ENCODE measurements around the gene SLC37A4.
"Not testable (repeated sequence)": the region's sequence is repeated elsewhere in the genome, so short reads cannot be mapped to it uniquely, and the experiment has no call there.

SLC37A4 gene

DNA sequence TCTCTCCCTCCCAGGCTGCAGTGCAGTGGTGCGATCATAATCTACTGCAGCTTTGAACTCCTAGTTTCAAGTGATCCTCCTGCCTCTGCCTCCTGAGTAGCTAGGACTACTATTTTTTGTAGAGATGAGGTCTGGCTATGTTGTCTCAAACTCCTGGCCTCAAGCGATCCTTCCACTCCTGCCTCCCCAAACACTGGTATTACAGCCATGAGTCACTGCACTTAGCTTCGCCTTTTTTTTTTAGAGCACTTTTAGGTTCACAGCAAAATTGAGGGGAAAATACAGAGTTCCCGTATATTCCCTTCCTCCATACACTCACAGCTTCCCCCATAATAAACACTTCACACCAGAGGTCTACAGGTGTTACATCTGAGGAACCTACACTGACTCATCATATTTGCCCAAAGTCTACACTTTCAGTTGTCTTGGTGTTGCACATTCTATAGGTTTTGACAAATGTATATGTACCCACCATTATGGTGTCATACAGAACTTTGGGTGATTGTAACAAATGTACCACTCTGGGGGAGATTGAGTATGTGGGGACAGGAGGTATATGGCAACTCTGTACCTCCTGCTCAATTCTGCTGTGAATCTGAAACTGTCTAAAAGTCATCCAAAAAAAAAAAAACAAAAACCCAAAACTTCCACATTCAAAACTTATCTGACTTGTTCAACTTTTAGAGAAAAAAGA is 11.3 kb upstream of the SLC37A4 start:
- DNase-seq: no peak

DNA sequence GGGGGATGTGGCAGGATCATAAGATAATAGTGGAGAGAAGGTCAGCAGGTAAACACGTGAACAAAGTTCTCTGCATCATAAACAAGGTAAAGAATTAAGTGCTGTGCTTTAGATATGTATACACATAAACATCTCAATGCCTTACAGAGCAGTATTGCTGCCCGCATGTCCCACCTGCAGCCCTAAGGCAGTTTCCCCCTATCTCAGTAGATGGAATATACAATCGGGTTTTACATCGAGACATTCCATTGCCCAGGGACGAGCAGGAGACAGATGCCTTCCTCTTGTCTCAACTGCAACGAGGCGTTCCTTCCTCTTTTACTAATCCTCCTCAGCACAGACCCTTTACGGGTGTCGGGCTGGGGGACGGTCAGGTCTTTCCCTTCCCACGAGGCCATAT is 8.8 kb upstream of the SLC37A4 start:
- not testable (repeated sequence) for DNase-seq

DNA sequence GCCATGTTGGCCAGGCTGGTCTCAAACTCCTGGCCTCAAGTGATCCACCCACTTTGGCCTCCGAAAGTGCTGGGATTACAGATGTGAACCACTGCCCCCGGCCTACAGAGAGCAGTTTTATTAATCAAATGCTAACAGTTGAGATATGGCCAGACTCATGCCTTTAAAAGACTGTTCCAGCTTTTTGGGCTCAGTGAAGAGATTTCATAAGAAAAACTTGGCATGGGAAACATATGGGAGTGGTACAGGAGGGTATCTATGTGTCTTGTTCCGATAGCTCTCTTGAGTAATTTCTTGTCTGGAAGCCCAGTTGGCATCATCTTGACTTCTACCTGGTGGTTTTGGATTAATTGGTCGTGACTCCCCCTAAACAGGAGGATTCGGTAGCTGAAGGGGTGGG is 8.2 kb upstream of the SLC37A4 start:
- DNase-seq: no peak

DNA sequence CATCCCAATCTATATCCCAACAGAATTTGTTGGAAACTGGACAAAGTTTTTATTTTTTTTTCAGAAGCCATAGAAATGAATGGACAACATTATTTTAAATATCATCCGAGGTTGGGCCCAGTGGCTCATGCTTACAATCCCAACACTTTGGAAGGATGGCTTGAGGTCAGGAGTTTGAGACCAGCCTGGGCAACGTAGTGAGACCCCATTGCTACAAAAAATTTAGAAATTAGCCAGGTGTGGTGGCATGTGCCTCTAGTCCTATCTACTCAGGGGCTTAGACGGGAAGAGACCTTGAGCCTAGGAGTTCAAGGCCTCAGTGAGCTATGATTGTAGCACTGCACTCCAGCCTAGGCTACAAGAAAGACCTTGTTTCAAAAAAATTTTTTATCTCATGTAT is 4.1 kb upstream of the SLC37A4 start:
- DNase-seq: no peak

DNA sequence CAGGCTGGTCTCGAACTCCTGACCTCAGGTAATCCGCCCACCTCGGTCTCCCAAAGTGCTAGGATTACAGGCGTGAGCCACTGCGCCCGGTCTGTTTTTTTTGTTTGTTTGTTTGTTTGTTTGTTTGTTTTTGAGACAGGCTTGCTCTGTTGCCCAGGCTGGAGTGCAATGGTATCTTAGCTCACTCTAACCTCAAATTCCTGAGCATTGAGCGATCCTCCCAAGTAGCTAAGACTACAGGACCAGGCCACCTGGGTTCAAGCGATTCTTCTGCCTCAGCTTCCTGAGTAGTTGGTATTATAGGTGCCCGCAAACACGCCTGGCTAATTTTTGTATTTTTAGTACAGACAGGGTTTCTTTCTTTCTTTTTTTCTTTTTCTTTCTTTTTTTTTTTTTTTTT is 2.7 kb upstream of the SLC37A4 start:
- DNase-seq: not testable (repeated sequence)

DNA sequence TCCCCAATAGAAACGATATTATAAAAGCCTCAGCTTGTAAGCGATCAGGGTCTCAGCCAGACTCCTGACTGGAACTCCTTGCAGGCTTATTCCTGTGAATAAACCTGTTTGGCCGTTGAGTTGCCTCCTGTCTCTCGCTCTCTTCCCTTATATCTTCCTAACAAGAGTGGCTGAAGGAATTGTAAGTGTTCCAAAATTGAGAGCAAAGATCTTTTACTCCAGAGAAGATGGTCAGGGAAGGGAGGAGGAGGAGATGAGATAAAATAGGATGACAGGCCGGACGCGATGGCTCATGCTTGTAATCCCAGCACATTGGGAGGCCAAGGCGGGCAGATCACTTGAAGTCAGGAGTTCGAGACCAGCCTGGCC is 1.2 kb upstream of the SLC37A4 start:
- DNase-seq: no peak

DNA sequence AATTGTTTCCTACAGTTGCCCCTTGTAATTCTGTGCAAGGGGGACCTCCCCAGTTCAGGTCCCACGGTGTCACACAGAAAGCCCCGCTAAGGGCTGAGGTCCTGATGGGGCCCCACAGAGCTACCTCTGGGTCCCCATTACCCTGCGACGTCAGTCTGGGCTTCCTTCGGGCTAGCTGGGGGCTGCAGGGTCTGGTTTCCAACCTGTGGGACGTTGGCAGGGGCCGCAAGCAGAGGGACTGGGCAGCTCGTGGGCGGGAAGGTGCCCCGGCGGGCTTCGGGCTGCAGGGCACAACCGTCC is 698 bp downstream of the SLC37A4 start:
- peak in 1 of 2 experiments; percentile 72 for DNase-seq

DNA sequence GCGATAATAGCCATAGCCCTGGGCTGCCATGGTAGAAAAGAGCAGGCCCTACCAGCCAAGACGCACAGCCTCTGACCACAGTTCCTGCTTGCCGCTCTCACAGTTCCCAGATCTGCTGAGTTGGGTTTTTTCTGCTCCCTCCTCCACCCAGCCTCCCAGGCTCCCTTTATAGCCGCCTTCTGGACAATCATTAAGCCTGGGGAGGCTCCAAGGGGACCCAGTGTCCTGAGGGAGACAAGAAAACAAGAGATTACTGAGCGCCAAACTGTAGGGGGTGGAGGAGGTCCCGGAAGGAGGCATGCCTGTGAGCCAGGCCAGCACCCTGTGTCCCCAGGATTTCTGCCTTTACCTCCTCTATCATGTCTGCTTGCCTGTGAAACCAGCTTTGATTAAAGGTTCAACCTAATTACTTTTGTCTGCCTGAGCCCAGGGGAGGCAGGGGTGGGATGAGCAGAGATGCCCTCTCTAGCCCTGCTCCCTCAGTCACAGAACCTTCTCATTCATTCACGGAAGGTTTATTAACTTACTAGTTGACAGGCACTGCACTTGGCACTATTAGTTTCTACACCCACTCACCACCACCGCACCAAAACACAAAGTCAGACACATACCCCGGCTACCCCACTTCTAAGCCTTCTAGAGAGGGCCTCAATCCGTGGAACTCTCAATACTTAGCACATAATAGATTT is 1.2 kb downstream of the SLC37A4 start:
- DNase-seq: peak; percentile 65

DNA sequence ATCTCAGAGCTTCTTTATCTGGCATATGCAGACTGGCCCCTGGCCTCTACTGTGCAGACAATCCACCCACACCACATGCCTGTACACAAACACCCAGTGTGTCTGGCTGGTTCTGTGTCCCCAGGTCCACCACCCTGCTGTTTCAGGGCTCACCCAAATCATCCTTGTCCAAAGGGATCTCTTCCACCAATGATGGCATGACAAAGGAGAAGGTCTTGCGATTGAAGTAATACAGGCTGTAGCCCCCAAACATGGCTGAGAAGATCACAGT is 1.7 kb downstream of the SLC37A4 start:
- DNase-seq: no peak

DNA sequence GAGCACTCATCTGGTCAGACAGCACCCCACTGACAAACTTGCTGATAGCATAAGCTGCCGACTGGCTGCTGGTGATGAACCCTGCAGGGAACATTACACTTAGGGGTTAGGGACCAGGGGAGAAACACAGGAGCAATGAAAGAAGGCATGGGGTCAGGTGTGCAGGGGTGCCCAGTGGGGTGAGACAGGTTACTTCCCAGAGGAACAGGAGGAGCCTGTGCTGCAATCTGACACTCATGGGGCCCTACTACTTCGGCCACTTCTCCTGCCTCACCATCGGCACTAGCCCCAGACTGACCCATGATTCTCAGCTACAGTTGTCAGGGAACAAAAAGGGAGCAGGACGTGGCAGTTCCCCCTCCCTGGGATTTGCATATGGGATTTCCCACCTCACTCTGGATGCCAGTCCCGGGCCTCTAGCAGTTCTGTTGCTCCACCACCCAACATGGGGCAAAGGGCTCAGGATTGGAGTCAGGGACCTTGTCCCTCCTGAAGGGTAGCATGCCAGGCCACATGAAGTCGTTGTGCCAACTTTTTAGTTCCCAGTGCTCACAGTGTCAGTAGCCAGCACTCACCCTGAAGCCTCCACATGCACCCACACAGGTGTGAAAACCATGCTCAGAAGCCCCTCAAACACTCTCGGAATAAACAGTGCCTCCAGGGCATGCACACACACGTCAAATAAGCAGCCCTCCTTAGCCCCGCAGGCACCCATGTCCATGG is 2.2 kb downstream of the SLC37A4 start:
- no peak for DNase-seq

DNA sequence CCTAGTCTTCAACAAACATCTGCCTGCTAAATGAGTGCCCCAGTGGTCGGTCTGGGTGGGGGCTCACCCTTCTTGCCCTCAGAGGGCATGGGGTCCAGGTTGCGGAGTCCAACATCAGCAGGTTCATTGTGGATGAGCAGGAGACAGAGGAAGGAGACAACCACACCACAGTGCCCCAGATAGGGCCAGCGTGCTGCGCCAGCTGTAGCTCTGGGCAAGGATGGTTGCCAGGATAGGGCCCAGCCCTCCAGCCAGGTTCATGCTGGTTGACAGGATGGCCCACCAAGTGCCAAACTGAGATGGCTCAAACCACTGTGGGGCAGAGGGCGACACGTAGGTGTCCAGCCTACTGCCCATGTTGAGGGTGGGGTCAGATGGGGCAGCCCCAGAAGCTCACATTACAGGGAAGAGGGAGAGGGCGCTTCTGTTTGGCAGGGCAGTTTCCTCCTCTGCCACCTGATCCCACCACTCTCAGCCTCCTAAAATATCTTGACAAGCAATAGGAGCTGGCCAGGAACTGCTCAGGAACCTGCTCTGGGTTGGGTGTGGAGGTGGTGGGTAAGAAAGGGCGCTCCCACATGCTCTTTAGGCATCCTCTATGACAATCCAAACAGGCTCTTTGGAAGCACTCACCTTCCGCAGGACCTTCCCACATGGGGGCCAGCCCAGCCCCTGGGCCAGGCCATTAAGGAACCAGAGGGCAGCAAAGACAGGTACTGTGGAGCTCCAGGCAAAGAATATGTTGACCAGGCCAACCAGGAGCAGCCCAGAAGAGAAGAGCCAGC is 2.9 kb downstream of the SLC37A4 start:
- DNase-seq: no peak

DNA sequence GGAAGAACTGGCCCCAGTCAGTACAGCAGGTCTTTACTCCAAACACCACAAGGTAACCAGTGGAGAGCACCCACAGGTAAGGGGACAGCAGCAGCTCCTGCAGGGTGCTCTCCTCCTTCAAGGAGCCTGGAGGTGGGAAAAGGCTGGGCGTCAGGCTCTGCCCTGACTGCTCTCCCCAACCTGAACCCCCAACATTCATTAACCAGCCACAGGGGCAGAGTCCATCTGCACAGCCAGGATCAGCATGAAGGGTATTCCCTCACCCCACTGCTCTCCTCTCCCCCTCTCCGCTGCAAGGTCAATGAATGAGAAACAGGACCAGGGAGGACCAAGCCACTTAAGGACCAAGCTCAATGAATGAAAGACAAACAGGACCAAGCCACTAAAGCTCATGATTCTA is 3.7 kb downstream of the SLC37A4 start:
- no peak for DNase-seq

DNA sequence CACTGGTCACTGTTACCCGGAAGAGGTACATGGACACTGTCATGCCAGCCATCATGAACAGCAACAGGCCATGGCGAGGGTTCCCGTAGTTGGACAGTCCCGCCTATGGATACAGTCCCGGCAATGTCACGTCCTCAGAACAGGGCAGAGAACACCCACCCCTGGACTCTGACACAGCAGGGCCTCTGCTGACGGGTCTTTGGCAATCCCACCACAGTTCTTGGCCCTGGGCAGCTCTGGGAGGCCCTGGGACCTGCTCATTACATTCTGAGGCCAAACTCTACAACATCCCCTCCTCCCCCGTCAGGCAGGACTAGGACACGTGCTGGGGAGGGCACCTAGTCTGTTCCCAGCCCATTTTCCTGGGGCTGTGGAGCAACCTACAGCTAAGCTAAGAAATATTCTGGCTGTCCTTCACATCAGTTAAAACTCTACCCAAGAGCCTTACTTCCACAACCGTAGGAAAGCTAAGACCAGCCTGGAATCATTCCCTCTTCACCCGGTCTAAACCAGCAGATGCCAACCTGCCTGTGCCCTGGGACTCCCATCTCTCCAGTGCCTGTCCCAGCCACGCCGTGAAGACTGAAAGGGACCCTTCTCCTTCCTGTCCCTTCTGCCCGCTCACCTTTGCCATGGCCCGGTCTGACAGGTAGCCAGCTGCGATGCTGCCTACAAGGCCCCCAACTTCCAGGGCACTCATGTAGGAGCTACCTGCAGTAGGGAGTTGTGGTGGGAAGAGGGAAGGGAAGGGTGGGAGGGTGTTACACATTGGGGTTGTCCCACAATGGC is 4.5 kb downstream of the SLC37A4 start:
- DNase-seq: no peak

DNA sequence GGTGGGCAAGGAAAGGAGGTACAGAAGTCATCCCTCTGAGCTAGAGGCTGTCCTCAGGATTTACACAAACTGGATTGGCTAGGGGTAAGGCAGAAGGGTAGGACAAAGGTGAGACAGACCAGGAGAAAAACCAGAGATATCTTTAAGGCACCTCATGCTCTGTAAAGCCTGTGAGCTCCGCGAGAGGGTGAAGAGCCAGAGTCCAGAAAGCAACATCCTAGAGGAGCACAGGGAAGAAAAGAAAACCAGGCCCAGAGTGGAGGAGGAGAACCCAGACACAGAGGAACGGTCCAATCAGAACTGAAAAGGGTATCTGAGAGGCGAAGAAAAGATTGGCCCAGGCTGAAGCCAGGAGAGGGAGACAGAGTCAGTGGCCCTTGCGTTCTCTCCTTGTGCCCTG is 5.1 kb downstream of the SLC37A4 start:
- DNase-seq: no peak

DNA sequence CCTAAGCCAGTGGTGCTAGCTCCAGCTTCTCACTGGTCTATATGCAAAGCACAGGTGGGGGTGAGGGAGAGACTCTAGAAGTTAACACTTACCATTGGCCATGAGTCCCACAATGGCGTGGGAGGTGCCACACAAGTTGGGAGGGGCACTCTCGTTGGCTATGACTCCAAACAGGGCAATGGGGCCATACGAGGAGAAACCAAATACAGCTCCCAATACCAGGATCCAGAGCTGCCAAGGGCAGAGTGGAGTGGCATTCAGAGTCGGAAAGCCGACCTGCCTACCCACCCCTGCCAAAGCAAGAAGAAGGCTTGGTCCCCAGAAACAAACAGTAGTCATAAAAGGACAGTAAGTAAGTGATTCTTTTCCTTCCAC is 5.6 kb downstream of the SLC37A4 start:
- DNase-seq: no peak

DNA sequence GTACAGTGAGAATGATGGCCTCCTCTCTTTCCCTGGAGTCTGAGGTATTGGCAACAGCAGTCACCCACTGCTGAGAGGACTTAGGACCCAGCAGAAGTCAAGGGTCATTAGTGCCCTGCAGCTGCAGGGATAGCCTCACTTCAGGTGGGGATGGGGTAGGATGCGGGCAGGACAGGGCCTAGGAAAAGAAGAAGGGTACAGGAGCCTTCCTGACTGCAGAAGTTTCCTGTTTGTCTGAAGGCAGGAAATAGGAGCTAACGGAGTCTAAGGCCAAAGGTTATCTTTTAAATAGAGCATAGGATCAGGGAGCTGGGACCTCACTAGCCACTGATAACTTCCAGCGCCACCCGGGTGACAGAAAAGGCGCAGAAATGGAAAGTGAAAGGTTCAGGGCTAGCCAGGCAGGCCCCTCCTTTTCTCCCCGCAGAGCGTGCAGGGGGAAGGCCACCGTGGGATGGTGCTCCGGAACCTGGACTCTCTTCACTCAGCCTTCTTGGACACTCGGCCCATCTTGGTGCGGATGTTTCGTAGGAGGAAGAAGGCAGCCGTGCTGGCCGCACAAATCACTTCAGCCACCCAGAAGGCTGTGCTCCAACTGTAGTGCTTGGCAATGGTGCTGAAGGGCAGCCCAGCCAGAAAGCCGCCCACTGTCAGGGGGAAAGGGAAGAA is 6.1 kb downstream of the SLC37A4 start:
- no peak for DNase-seq

DNA sequence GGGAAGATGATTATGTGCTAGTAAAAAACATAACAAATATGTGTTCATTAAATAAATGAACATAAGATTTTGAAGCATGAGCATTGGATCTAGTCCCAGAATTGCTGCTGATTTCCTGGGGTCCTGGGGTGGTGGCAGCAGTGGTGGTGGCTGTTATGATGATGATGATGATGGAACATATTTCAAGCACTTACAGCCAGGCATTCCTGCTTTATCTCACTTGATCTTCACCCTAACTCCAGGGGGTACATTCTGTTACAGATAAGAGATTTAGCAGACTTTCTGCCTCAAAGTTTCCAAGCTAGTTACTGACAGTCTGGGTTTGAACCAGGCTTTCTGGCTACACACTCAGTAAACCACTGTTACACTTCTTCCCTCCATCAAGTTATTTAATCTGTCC is 6.9 kb downstream of the SLC37A4 start:
- no peak for DNase-seq

DNA sequence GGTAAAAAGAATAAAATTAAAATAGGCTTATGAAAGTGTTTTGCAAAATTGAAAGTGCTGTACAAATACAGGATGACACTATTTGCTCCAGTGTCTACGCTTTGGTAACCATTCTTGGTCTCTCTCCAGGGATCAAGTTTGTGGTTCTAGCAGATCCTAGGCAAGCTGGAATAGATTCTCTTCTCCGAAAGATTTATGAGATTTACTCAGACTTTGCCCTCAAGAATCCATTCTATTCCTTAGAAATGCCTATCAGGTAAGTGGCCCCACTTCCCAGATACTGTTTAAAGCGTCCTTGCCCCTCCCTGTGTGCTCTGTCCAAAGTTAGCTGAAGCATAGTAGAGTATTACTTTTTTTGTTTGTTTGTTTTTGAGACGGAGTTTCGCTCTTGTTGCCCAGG is 9.0 kb downstream of the SLC37A4 start:
- no peak for DNase-seq

DNA sequence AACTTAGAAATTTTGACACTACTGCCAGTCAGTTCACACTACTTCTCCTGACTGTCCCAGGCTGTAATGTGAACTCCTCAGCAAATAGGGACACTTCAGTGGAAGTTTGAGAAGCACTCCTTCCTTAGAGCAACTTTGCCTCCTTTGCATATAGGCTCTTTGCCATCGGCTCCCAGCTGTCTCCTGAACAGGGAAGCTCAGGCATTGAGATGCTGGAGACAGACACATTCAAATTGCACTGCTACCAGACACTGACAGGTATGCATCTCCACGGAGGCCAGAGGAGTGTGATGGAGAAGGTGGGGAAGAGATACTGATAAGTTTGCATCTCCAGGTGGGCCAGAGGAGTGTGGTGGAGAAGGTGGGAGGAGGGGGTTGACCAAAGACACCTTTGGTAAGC is 10.7 kb downstream of the SLC37A4 start:
- no peak for DNase-seq

DNA sequence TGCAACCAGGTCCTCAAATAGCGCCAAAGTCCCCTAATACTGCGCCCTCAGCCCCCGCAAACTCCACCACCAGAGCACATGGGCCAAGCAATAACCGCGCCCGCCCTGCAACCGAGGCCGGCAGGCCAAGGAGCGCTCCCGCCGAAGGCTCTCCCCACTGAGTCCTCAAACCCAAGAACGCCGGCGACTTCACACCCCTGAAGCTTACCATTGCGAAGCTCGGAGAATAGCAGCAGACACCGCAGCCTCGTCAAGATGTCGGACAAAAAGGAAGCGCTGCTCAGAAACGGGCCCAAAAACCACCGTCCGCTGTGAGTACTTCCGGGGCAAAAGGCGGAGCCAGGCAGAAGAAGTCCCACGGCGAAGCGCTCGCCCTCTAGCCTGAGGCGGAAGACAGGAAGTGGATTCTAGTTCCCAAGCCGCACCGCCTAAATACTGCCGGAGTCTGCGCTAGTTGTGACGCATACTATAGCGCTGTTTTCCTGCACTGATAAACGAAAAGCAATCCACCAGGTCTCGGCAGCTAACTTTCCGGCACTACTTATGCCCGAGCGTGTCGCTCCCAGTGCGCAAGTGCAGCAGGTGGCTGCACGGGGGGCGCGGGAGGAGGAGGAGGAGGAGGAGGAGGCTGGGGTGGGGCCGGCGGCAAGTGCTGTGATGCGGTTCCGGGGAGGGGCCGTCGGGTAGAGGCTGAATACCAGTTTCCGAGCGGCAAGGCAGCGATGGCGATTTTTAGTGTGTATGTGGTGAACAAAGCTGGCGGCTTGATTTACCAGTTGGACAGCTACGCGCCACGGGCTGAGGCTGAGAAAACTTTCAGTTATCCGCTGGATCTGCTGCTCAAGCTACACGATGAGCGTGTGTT is 12.4 kb downstream of the SLC37A4 start, which contains the start of the genes RPS25 and TRAPPC4:
Gene RPS25, minus strand, starts transcription at position 270 of the 865 bp plus-strand sequence. Its CDS starts 59 bp downstream, at position 211.
Gene TRAPPC4, plus strand, starts transcription at position 693 of the 865 bp plus-strand sequence. Its CDS starts 30 bp downstream, at position 723.
- DNase-seq: peak; percentile 94 to 95

DNA sequence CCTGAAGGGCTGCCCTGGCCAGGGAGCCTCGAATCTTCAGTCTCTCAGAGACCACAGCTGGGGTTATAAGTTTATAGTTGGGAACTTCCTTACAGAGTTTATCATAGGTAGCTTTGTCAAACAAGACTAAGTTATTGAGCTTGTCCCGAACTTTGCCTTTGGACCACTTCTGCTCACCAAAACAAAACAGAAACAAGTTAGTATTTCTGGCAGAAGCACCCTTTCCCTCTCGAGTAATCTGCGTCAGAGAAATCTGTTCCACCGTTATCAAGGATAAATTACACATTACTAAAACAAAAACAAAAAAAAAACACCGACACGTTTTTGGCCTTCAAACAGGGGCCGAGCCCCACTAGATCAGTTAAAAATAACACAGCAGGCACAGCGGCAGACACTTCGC is 13.3 kb downstream of the SLC37A4 start:
- not testable (repeated sequence) for DNase-seq
